ENCODE results near the gene BAD.

- TF ChIP-seq POLR2A (IDR thresholded peaks at IDR 0.05; ENCODE audit: low read depth, low read length), result no peak; the same call in 1 of the 2 replicates
- TF ChIP-seq POLR2AphosphoS5 (IDR thresholded peaks at IDR 0.05; ENCODE audit: low read depth, low read length), result no peak
These were observed 50.4 kb downstream of the BAD start, which contains the start of gene VEGFB for GRCh38 chr11:64233913-64234586.

All from GM12892 (cell line).